ENCODE data around the gene HYAL2. TPM values are rescaled to one million over a fixed set of nuclear protein-coding genes. Genes with fewer than 3 reads are reported as not detected.

The HYAL2 gene
- total and polyA plus RNA-seq, 7 donors: 8.6 to 62.6 (median 42.4) TPM

GRCh38 chr3:50323614-50324199 lies 1.2 kb upstream of the HYAL2 start:
- peaks cover 0 to 31% (median 4%) of the 10 kb centered on the region in 4 donors for H3K36me3 ChIP-seq
- no peaks in the 10 kb centered on the region for H3K27me3 ChIP-seq
- peak; percentile 20 to 50 (median 48) for TF ChIP-seq POLR2AphosphoS5 (IDR thresholded peaks at IDR 0.05)
- TF ChIP-seq EP300 (IDR thresholded peaks at IDR 0.05): no peak
- no peak for TF ChIP-seq POLR2A (IDR thresholded peaks at IDR 0.05)
- TF ChIP-seq CTCF (IDR thresholded peaks at IDR 0.05): no peak
- peak overlapping the region; percentile 88 to 92 (median 92) for H3K27ac ChIP-seq
- 63 to 73% methylated on average over 5 of the region's 5 CpGs for WGBS, 2 donors
- no peak for DNase-seq
- peaks cover 0 to 68% (median 56%) of the 10 kb centered on the region in 4 donors for H3K4me1 ChIP-seq
- intact Hi-C loops (cut with DNase I): loop anchor here (5.0 to 10.0 kb wide), 2 partner anchors 131 to 1061 kb away; partner anchors contain the start of genes GNAT1 and MANF
- H3K9me3 ChIP-seq: no peaks in the 10 kb centered on the region
- no peak overlapping the region for H3K4me3 ChIP-seq

GRCh38 chr3:50323092-50323600 lies 601 bp upstream of the HYAL2 start:
- Histone ChIP-seq H3K9me3 (no peaks in the 10 kb centered on the region), H3K4me3 (no peak overlapping the region), H3K4me1 (peaks cover 0 to 69% (median 58%) of the 10 kb centered on the region in 4 donors), H3K27me3 (no peaks in the 10 kb centered on the region), H3K36me3 (peaks cover 0 to 37% (median 5%) of the 10 kb centered on the region in 4 donors), H3K27ac (peak overlapping the region; percentile 88 to 92 (median 92))
- TF ChIP-seq POLR2A (IDR thresholded peaks at IDR 0.05) (no peak), POLR2AphosphoS5 (IDR thresholded peaks at IDR 0.05) (no peak), EP300 (IDR thresholded peaks at IDR 0.05) (no peak), CTCF (IDR thresholded peaks at IDR 0.05) (no peak)
- DNase-seq: no peak
- 54 to 61% methylated on average over 4 of the region's 4 CpGs for whole genome bisulfite sequencing, 2 donors
- intact Hi-C loops (cut with DNase I): loop anchor here (5.0 to 10.0 kb wide), 2 partner anchors 131 to 1062 kb away; partner anchors contain the start of genes GNAT1 and MANF

GRCh38 chr3:50322115-50322385 lies 495 bp downstream of the HYAL2 start:
- no peaks in the 10 kb centered on the region for H3K27me3 ChIP-seq
- 37 to 45% methylated on average over 14 of the region's 14 CpGs for WGBS, 2 donors
- DNase-seq: no peak
- no peaks in the 10 kb centered on the region for H3K9me3 ChIP-seq
- intact Hi-C loops (cut with DNase I): loop anchor here (5.0 to 10.0 kb wide), 2 partner anchors 130 to 1063 kb away; partner anchors contain the start of genes GNAT1 and MANF
- H3K27ac ChIP-seq: peak overlapping the region; percentile 88 to 92 (median 92)
- H3K4me1 ChIP-seq: peaks cover 0 to 71% (median 61%) of the 10 kb centered on the region in 4 donors
- H3K4me3 ChIP-seq: peak overlapping the region; percentile 58 to 84 (median 75)
- H3K36me3 ChIP-seq: peaks cover 0 to 48% (median 8%) of the 10 kb centered on the region in 4 donors
- no peak for TF ChIP-seq POLR2A (IDR thresholded peaks at IDR 0.05)
- peak in 2 of 4 donors; percentile 23 to 28 for TF ChIP-seq POLR2AphosphoS5 (IDR thresholded peaks at IDR 0.05)
- no peak for TF ChIP-seq CTCF (IDR thresholded peaks at IDR 0.05)

- TF ChIP-seq CTCF (IDR thresholded peaks at IDR 0.05) (peak; percentile 22 to 50 (median 42)), EP300 (IDR thresholded peaks at IDR 0.05) (no peak), POLR2AphosphoS5 (IDR thresholded peaks at IDR 0.05) (peak in 2 of 4 donors; percentile 52 to 64)
- intact Hi-C loops (cut with DNase I): loop anchor here (2.0 to 10.0 kb wide), 3 partner anchors 23 to 1063 kb away; partner anchors contain the start of genes GNAT1, HYAL3, MANF and NAA80
- Histone ChIP-seq H3K9me3 (no peaks in the 10 kb centered on the region), H3K36me3 (peaks cover 0 to 51% (median 8%) of the 10 kb centered on the region in 4 donors), H3K4me3 (peak overlapping the region; percentile 58 to 84 (median 75)), H3K27ac (peak overlapping the region; percentile 88 to 92 (median 92)), H3K4me1 (peaks cover 0 to 70% (median 59%) of the 10 kb centered on the region in 4 donors), H3K27me3 (no peaks in the 10 kb centered on the region)
- whole genome bisulfite sequencing, 2 donors: 1% methylated on average over 59 of the region's 59 CpGs
- DNase-seq: peak; percentile 95
These were observed 1.0 kb downstream of the HYAL2 start for GRCh38 chr3:50321336-50322114.

Measured in sigmoid colon (tissue), 7 donors.